OCI-LY7 (cell line): ENCODE results near the gene FAM234B.

Experiments
- CTCF ChIP-seq: fragments of 200-600 bp; sonication (generic); conservative IDR thresholded peaks from 2 replicates; pipeline ENCODE4 v1.5.1; 2014; ENCODE audit warnings: mild to moderate bottlenecking, antibody characterized with exemption, low read length, moderate library complexity, mixed read lengths
- EZH2phosphoT487 ChIP-seq: fragments of 200-600 bp; sonication (generic); IDR thresholded peaks from 2 replicates; pipeline ENCODE4 v1.6.1; 2018; ENCODE audit warnings: low read depth, borderline replicate concordance, mild to moderate bottlenecking, mixed run types, antibody characterized with exemption, low read length, moderate library complexity, mixed read lengths

GRCh38 chr12:13071305-13072280 lies 27.4 kb downstream of the FAM234B start:
- TF ChIP-seq CTCF (no peak), EZH2phosphoT487 (no peak)
